Activated CD4-positive, alpha-beta T cell treated with anti-CD3 and anti-CD28 coated beads for 36 hours (primary cell): ENCODE data around the gene ADARB2. TPM values are rescaled to one million over a fixed set of nuclear protein-coding genes. Genes with fewer than 3 reads are reported as not detected.

Source experiments
- ATAC-seq: fragments of 200-7000 bp; cut with Tn5 transposase; one replicate; pipeline ENCODE4 v1.10.0; 2021; ENCODE audit warnings: mild to moderate bottlenecking, moderate library complexity
- CTCF ChIA-PET: fragments of 350-600 bp; sonication (Branson Sonifier 250); formaldehyde crosslinking; loops from one replicate; lab custom pipeline; 2021; ENCODE audit warnings: antibody characterized with exemption; lab: Charles Lee
- POLR2A ChIA-PET: fragments of 350-600 bp; sonication (Branson Sonifier 250); formaldehyde crosslinking; loops from one replicate; lab custom pipeline; 2021; ENCODE audit warnings: antibody characterized with exemption, inconsistent platforms; lab: Charles Lee
- DNase-seq: peaks from one replicate; pipeline ENCODE4 v3.0.0-alpha.2; 2020
- H3K27ac Mint-ChIP-seq: one replicate; pipeline ENCODE4 v1.8.0; 2021; ENCODE audit warnings: mixed read lengths
- H3K27me3 Mint-ChIP-seq: one replicate; pipeline ENCODE4 v1.8.0; 2021; ENCODE audit warnings: mixed read lengths
- H3K36me3 Mint-ChIP-seq: one replicate; pipeline ENCODE4 v1.8.0; 2021; ENCODE audit warnings: low read depth, mixed read lengths
- H3K4me1 Mint-ChIP-seq: one replicate; pipeline ENCODE4 v1.8.0; 2021; ENCODE audit warnings: mixed read lengths
- H3K4me3 Mint-ChIP-seq: one replicate; pipeline ENCODE4 v1.8.0; 2021; ENCODE audit warnings: mild to moderate bottlenecking, moderate library complexity, mixed read lengths
- H3K9me3 Mint-ChIP-seq: one replicate; pipeline ENCODE4 v1.8.0; 2021; ENCODE audit warnings: low read depth, mixed read lengths
- intact Hi-C, 2 experiments: fragments of 100-400 bp; cut with DNase I in 1 of 2; cut with micrococcal nuclease in 1 of 2; formaldehyde crosslinking; loops; one replicate each; pipeline versions ENCODE4 v1.14.2 to v1.15.1; 2022 to 2024; cut with DNase I, micrococcal nuclease
- total RNA-seq, 2 experiments: library from RNA; stranded (reverse); gene quantifications; one replicate each; pipeline ENCODE4 v1.2.3, GENCODE V29; 2021

ADARB2 gene
- total RNA-seq, 2 experiments from 2014 or later = not detected

- ChIA-PET POLR2A (no interaction called here), CTCF (no interaction called here)
- Mint-ChIP-seq H3K9me3 (no peaks in the 10 kb centered on the region), H3K36me3 (no peaks in the 10 kb centered on the region), H3K4me1 (peaks cover 6% of the 10 kb centered on the region), H3K27ac (no peak overlapping the region), H3K27me3 (peaks cover 64% of the 10 kb centered on the region), H3K4me3 (no peak overlapping the region)
- ATAC-seq (no peak), DNase-seq (no peak)
- intact Hi-C loops = loop anchor here in 1 of 2 experiments (10.0 kb wide), 1 partner anchor 1309 kb away; no protein-coding TSS in a partner anchor
These were observed 1.8 kb downstream of the ADARB2 start for GRCh38 chr10:1735562-1735961.

GRCh38 chr10:1734288-1734687 is 3.0 kb downstream of the ADARB2 start:
- Mint-ChIP-seq H3K4me1 (peaks cover 6% of the 10 kb centered on the region), H3K4me3 (no peak overlapping the region), H3K27ac (no peak overlapping the region), H3K9me3 (no peaks in the 10 kb centered on the region), H3K36me3 (no peaks in the 10 kb centered on the region), H3K27me3 (peaks cover 59% of the 10 kb centered on the region)
- DNase-seq (no peak), ATAC-seq (no peak)
- intact Hi-C loops = loop anchor here in 1 of 2 experiments (10.0 kb wide), 1 partner anchor 1311 kb away; no protein-coding TSS in a partner anchor
- POLR2A ChIA-PET = no interaction called here
- CTCF ChIA-PET = no interaction called here

- H3K9me3 Mint-ChIP-seq = no peaks in the 10 kb centered on the region
- H3K27ac Mint-ChIP-seq = no peak overlapping the region
- H3K27me3 Mint-ChIP-seq = peaks cover 56% of the 10 kb centered on the region
- peaks cover 6% of the 10 kb centered on the region for H3K4me1 Mint-ChIP-seq
- no peaks in the 10 kb centered on the region for H3K36me3 Mint-ChIP-seq
- intact Hi-C loops = loop anchor here in 1 of 2 experiments (10.0 kb wide), 1 partner anchor 1311 kb away; no protein-coding TSS in a partner anchor
- CTCF ChIA-PET = no interaction called here
- H3K4me3 Mint-ChIP-seq = no peak overlapping the region
- ATAC-seq (no peak), DNase-seq (no peak)
- POLR2A ChIA-PET = no interaction called here
These were observed 3.6 kb downstream of the ADARB2 start for GRCh38 chr10:1733720-1734119.

- Mint-ChIP-seq H3K36me3 (no peaks in the 10 kb centered on the region), H3K27ac (no peak overlapping the region), H3K4me3 (no peak overlapping the region), H3K9me3 (no peaks in the 10 kb centered on the region), H3K4me1 (peaks cover 4% of the 10 kb centered on the region), H3K27me3 (peaks cover 50% of the 10 kb centered on the region)
- POLR2A ChIA-PET = interaction anchor here (0.6 kb wide), 1 partner anchor 612 kb away, joined by 3 read pairs; no protein-coding TSS in a partner anchor
- intact Hi-C loops = loop anchor here in 1 of 2 experiments (10.0 kb wide), 1 partner anchor 1312 kb away; no protein-coding TSS in a partner anchor
- no peak for ATAC-seq
- DNase-seq = no peak
- CTCF ChIA-PET = no interaction called here
These were observed 4.7 kb downstream of the ADARB2 start for GRCh38 chr10:1732564-1732996.

- intact Hi-C loops = loop anchor here in 1 of 2 experiments (10.0 kb wide), 1 partner anchor 1313 kb away; no protein-coding TSS in a partner anchor
- peaks cover 48% of the 10 kb centered on the region for H3K27me3 Mint-ChIP-seq
- peaks cover 4% of the 10 kb centered on the region for H3K4me1 Mint-ChIP-seq
- no peaks in the 10 kb centered on the region for H3K36me3 Mint-ChIP-seq
- no peak overlapping the region for H3K4me3 Mint-ChIP-seq
- H3K27ac Mint-ChIP-seq = no peak overlapping the region
- no peaks in the 10 kb centered on the region for H3K9me3 Mint-ChIP-seq
- ChIA-PET POLR2A (no interaction called here), CTCF (no interaction called here)
- no peak for ATAC-seq
- no peak for DNase-seq
These were observed 5.7 kb downstream of the ADARB2 start for GRCh38 chr10:1731592-1731991.

GRCh38 chr10:1729751-1730150 is 7.6 kb downstream of the ADARB2 start:
- POLR2A ChIA-PET = no interaction called here
- no peak for DNase-seq
- CTCF ChIA-PET = no interaction called here
- ATAC-seq = no peak
- no peak overlapping the region for H3K27ac Mint-ChIP-seq
- H3K27me3 Mint-ChIP-seq = peaks cover 36% of the 10 kb centered on the region
- intact Hi-C loops = loop anchor here in 1 of 2 experiments (10.0 kb wide), 1 partner anchor 1315 kb away; no protein-coding TSS in a partner anchor
- H3K4me3 Mint-ChIP-seq = no peak overlapping the region
- H3K9me3 Mint-ChIP-seq = no peaks in the 10 kb centered on the region
- H3K4me1 Mint-ChIP-seq = no peaks in the 10 kb centered on the region
- H3K36me3 Mint-ChIP-seq = no peaks in the 10 kb centered on the region

- no peak for DNase-seq
- Mint-ChIP-seq H3K27me3 (peaks cover 21% of the 10 kb centered on the region), H3K27ac (no peak overlapping the region), H3K36me3 (no peaks in the 10 kb centered on the region), H3K9me3 (no peaks in the 10 kb centered on the region), H3K4me3 (no peak overlapping the region), H3K4me1 (no peaks in the 10 kb centered on the region)
- ATAC-seq = no peak
- ChIA-PET POLR2A (no interaction called here), CTCF (no interaction called here)
- intact Hi-C loops = no loop called here
These were observed 10.5 kb downstream of the ADARB2 start for GRCh38 chr10:1726861-1727260.

- DNase-seq (no peak), ATAC-seq (no peak)
- ChIA-PET POLR2A (no interaction called here), CTCF (no interaction called here)
- H3K36me3 Mint-ChIP-seq = no peaks in the 10 kb centered on the region
- no peaks in the 10 kb centered on the region for H3K4me1 Mint-ChIP-seq
- intact Hi-C loops = no loop called here
- H3K4me3 Mint-ChIP-seq = no peak overlapping the region
- peaks cover 16% of the 10 kb centered on the region for H3K27me3 Mint-ChIP-seq
- no peak overlapping the region for H3K27ac Mint-ChIP-seq
- no peaks in the 10 kb centered on the region for H3K9me3 Mint-ChIP-seq
These were observed 12.3 kb downstream of the ADARB2 start for GRCh38 chr10:1724921-1725488.

- ATAC-seq (no peak), DNase-seq (no peak)
- POLR2A ChIA-PET = no interaction called here
- intact Hi-C loops = no loop called here
- CTCF ChIA-PET = no interaction called here
- H3K27me3 Mint-ChIP-seq = peaks cover 53% of the 10 kb centered on the region
- no peaks in the 10 kb centered on the region for H3K36me3 Mint-ChIP-seq
- H3K4me3 Mint-ChIP-seq = no peak overlapping the region
- peaks cover 6% of the 10 kb centered on the region for H3K4me1 Mint-ChIP-seq
- no peaks in the 10 kb centered on the region for H3K9me3 Mint-ChIP-seq
- H3K27ac Mint-ChIP-seq = no peak overlapping the region
These were observed 20.5 kb downstream of the ADARB2 start for GRCh38 chr10:1716839-1717238.

- H3K9me3 Mint-ChIP-seq = no peaks in the 10 kb centered on the region
- no peak overlapping the region for H3K27ac Mint-ChIP-seq
- ChIA-PET POLR2A (no interaction called here), CTCF (interaction anchor here (0.6 to 1.0 kb wide), 2 partner anchors 36 to 1232 kb away, joined by 3 to 4 read pairs; no protein-coding TSS in a partner anchor)
- peaks cover 60% of the 10 kb centered on the region for H3K27me3 Mint-ChIP-seq
- intact Hi-C loops = no loop called here
- H3K4me3 Mint-ChIP-seq = no peak overlapping the region
- peaks cover 6% of the 10 kb centered on the region for H3K4me1 Mint-ChIP-seq
- DNase-seq = peak; percentile 73
- peak; percentile 95 for ATAC-seq
- H3K36me3 Mint-ChIP-seq = no peaks in the 10 kb centered on the region
These were observed 21.5 kb downstream of the ADARB2 start for GRCh38 chr10:1715821-1716220.

- ATAC-seq (no peak), DNase-seq (no peak)
- CTCF ChIA-PET = no interaction called here
- Mint-ChIP-seq H3K27me3 (peaks cover 63% of the 10 kb centered on the region), H3K4me3 (no peak overlapping the region), H3K36me3 (no peaks in the 10 kb centered on the region), H3K4me1 (peaks cover 6% of the 10 kb centered on the region), H3K9me3 (no peaks in the 10 kb centered on the region), H3K27ac (no peak overlapping the region)
- POLR2A ChIA-PET = no interaction called here
- intact Hi-C loops = no loop called here
These were observed 24.2 kb downstream of the ADARB2 start for GRCh38 chr10:1712944-1713671.

- Mint-ChIP-seq H3K4me3 (no peak overlapping the region), H3K9me3 (no peaks in the 10 kb centered on the region), H3K27me3 (peaks cover 64% of the 10 kb centered on the region), H3K36me3 (no peaks in the 10 kb centered on the region), H3K4me1 (peaks cover 10% of the 10 kb centered on the region), H3K27ac (no peak overlapping the region)
- ChIA-PET POLR2A (no interaction called here), CTCF (no interaction called here)
- intact Hi-C loops = no loop called here
- no peak for ATAC-seq
- DNase-seq = no peak
These were observed 25.0 kb downstream of the ADARB2 start for GRCh38 chr10:1712314-1712713.
